ENCODE measurements around the gene AVEN.

- TF ChIP-seq CTCF (IDR thresholded peaks at IDR 0.05) (no peak), POLR2A (IDR thresholded peaks at IDR 0.05) (no peak)
Observed at GRCh38 chr15:33888176-33888575, 150.8 kb downstream of the AVEN start.
